ENCODE measurements around the gene DPP6.

The DPP6 gene

GRCh38 chr7:154436560-154436959 is 384.4 kb downstream of the DPP6 start:
- no peak overlapping the region for H3K4me3 ChIP-seq (ENCODE audit: low read length, poor library complexity, severe bottlenecking)

GRCh38 chr7:154437234-154437633 is 385.0 kb downstream of the DPP6 start:
- Histone ChIP-seq H3K9me3 (ENCODE audit: insufficient read depth, low read depth, low read length) (no peaks in the 10 kb centered on the region), H3K36me3 (ENCODE audit: insufficient read depth, low read length) (no peaks in the 10 kb centered on the region), H3K79me2 (ENCODE audit: insufficient read depth, low read length) (no peaks in the 10 kb centered on the region), H3F3A (ENCODE audit: low read depth) (no peaks in the 10 kb centered on the region), H3K4me2 (ENCODE audit: low read depth, low read length, poor library complexity, severe bottlenecking) (no peak overlapping the region), H3K4me3 (ENCODE audit: low read length, poor library complexity, severe bottlenecking) (no peak overlapping the region), H2AFZ (ENCODE audit: low read length) (no peak overlapping the region), H3K9ac (ENCODE audit: low read depth, low read length, poor library complexity, severe bottlenecking) (no peak overlapping the region), H3K27me3 (ENCODE audit: insufficient read depth, low read length, poor library complexity, severe bottlenecking) (no peaks in the 10 kb centered on the region), H3K9me2 (replicated peaks; ENCODE audit: low read depth, low read length) (no peaks in the 10 kb centered on the region), H3K4me1 (ENCODE audit: insufficient read depth, low read length, poor library complexity, severe bottlenecking) (no peaks in the 10 kb centered on the region), H4K20me1 (ENCODE audit: insufficient read depth, low read length, poor library complexity, severe bottlenecking) (no peaks in the 10 kb centered on the region)
- TF ChIP-seq CTCF (conservative IDR thresholded peaks at IDR 0.05; ENCODE audit: low read length): no peak

More at GRCh38 chr7:154436560-154436959, 384.4 kb downstream of the DPP6 start:
- no peak overlapping the region for H3K9ac ChIP-seq (ENCODE audit: low read depth, low read length, poor library complexity, severe bottlenecking)
- no peaks in the 10 kb centered on the region for H3K27me3 ChIP-seq (ENCODE audit: insufficient read depth, low read length, poor library complexity, severe bottlenecking)
- no peaks in the 10 kb centered on the region for H3F3A ChIP-seq (ENCODE audit: low read depth)
- H3K79me2 ChIP-seq (ENCODE audit: insufficient read depth, low read length): no peaks in the 10 kb centered on the region
- H3K36me3 ChIP-seq (ENCODE audit: insufficient read depth, low read length): no peaks in the 10 kb centered on the region
- TF ChIP-seq CTCF (conservative IDR thresholded peaks at IDR 0.05; ENCODE audit: low read length) (no peak), EZH2phosphoT487 (IDR thresholded peaks at IDR 0.05; ENCODE audit: borderline replicate concordance) (no peak)
- H3K4me2 ChIP-seq (ENCODE audit: low read depth, low read length, poor library complexity, severe bottlenecking): no peak overlapping the region
- no peaks in the 10 kb centered on the region for H3K9me2 ChIP-seq (replicated peaks; ENCODE audit: low read depth, low read length)
- no peaks in the 10 kb centered on the region for H4K20me1 ChIP-seq (ENCODE audit: insufficient read depth, low read length, poor library complexity, severe bottlenecking)
- H2AFZ ChIP-seq (ENCODE audit: low read length): no peak overlapping the region
- no peaks in the 10 kb centered on the region for H3K4me1 ChIP-seq (ENCODE audit: insufficient read depth, low read length, poor library complexity, severe bottlenecking)
- H3K9me3 ChIP-seq (ENCODE audit: insufficient read depth, low read depth, low read length): no peaks in the 10 kb centered on the region

- H3F3A ChIP-seq (ENCODE audit: low read depth): no peaks in the 10 kb centered on the region
- no peaks in the 10 kb centered on the region for H4K20me1 ChIP-seq (ENCODE audit: insufficient read depth, low read length, poor library complexity, severe bottlenecking)
- H2AFZ ChIP-seq (ENCODE audit: low read length): no peak overlapping the region
- H3K9me2 ChIP-seq (replicated peaks; ENCODE audit: low read depth, low read length): no peaks in the 10 kb centered on the region
- H3K4me2 ChIP-seq (ENCODE audit: low read depth, low read length, poor library complexity, severe bottlenecking): no peak overlapping the region
- no peaks in the 10 kb centered on the region for H3K27me3 ChIP-seq (ENCODE audit: insufficient read depth, low read length, poor library complexity, severe bottlenecking)
- H3K9me3 ChIP-seq (ENCODE audit: insufficient read depth, low read depth, low read length): no peaks in the 10 kb centered on the region
- no peak overlapping the region for H3K9ac ChIP-seq (ENCODE audit: low read depth, low read length, poor library complexity, severe bottlenecking)
- H3K4me3 ChIP-seq (ENCODE audit: low read length, poor library complexity, severe bottlenecking): no peak overlapping the region
- H3K4me1 ChIP-seq (ENCODE audit: insufficient read depth, low read length, poor library complexity, severe bottlenecking): no peaks in the 10 kb centered on the region
- TF ChIP-seq EZH2phosphoT487 (IDR thresholded peaks at IDR 0.05; ENCODE audit: borderline replicate concordance): no peak
- no peak for TF ChIP-seq CTCF (conservative IDR thresholded peaks at IDR 0.05; ENCODE audit: low read length)
- no peaks in the 10 kb centered on the region for H3K36me3 ChIP-seq (ENCODE audit: insufficient read depth, low read length)
- H3K79me2 ChIP-seq (ENCODE audit: insufficient read depth, low read length): no peaks in the 10 kb centered on the region
Observed at GRCh38 chr7:154438571-154439367, 386.6 kb downstream of the DPP6 start.

All from Loucy (cell line).